ENCODE results near the gene TBXAS1.

GRCh38 chr7:139966949-139967348 is 137.9 kb downstream of the TBXAS1 start:
- TF ChIP-seq CTCF (conservative IDR thresholded peaks at IDR 0.05): no peak
- no peak for TF ChIP-seq ZFX (IDR thresholded peaks at IDR 0.05)
